HepG2 (cell line): ENCODE measurements around the gene IFI35. TPM values are rescaled to one million over a fixed set of nuclear protein-coding genes. Genes with fewer than 3 reads are reported as not detected.

Experiments used
- EP300 ChIP-seq, 3 experiments: sonication (generic) in 1 of 3; formaldehyde crosslinking in 1 of 3; IDR thresholded peaks; 2 replicates each; pipeline versions ENCODE4 v1.5.1 to v1.6.1; 2011 to 2020; ENCODE audit warnings: low read depth in 2 of 3, low read length in 2 of 3, borderline replicate concordance in 1 of 3, improper control_type of control experiment in 1 of 3, mild to moderate bottlenecking in 1 of 3, missing genetic modification reagents in 1 of 3, moderate library complexity in 1 of 3
- GPN1 ChIP-seq: sonication (generic); formaldehyde crosslinking; IDR thresholded peaks from 2 replicates; pipeline ENCODE4 v1.5.1; 2020; ENCODE audit warnings: missing genetic modification reagents, borderline replicate concordance
- NFE2L2 ChIP-seq: fragments of 150-350 bp; IDR thresholded peaks from 2 replicates; pipeline ENCODE4 v1.6.1; 2014; ENCODE audit warnings: low read length
- NR2F2 ChIP-seq: IDR thresholded peaks from 2 replicates; pipeline ENCODE4 v1.6.1; 2012; ENCODE audit warnings: low read depth, inconsistent platforms, borderline replicate concordance
- POGZ ChIP-seq: sonication (generic); formaldehyde crosslinking; IDR thresholded peaks from 2 replicates; pipeline ENCODE4 v1.4.0; 2020; ENCODE audit warnings: mild to moderate bottlenecking, missing genetic modification reagents
- PRMT3 ChIP-seq: sonication (generic); formaldehyde crosslinking; IDR thresholded peaks from 2 replicates; pipeline ENCODE4 v1.8.1; 2022; ENCODE audit warnings: low read depth, mild to moderate bottlenecking, moderate library complexity, missing genetic modification reagents, borderline replicate concordance
- SMC3 ChIP-seq: IDR thresholded peaks from 2 replicates; pipeline ENCODE4 v1.6.1; 2011; ENCODE audit warnings: low read length, improper control_type of control experiment
- SRSF1 ChIP-seq: fragments of 200-400 bp; formaldehyde crosslinking; optimal IDR thresholded peaks from 2 replicates; pipeline ENCODE3; 2017; ENCODE audit warnings: mild to moderate bottlenecking, low read depth, low read length, moderate library complexity
- SYNCRIP ChIP-seq: fragments of 200-400 bp; formaldehyde crosslinking; IDR thresholded peaks from 2 replicates; pipeline ENCODE4 v1.6.1; 2018; ENCODE audit warnings: mild to moderate bottlenecking, low read depth, low read length; ENCODE audit not compliant: insufficient read depth
- THAP11 ChIP-seq: IDR thresholded peaks from 2 replicates; pipeline ENCODE4 v1.6.1; 2016; ENCODE audit warnings: missing biosample characterization, missing genetic modification reagents
- ZFP36 ChIP-seq: fragments of 150-350 bp; IDR thresholded peaks from 2 replicates; pipeline ENCODE4 v1.6.1; 2018; ENCODE audit warnings: borderline replicate concordance, low read length, low read depth; ENCODE audit not compliant: partially characterized antibody
- ZKSCAN5 ChIP-seq: sonication (generic); formaldehyde crosslinking; IDR thresholded peaks from 2 replicates; pipeline ENCODE4 v1.5.1; 2020; ENCODE audit warnings: mild to moderate bottlenecking, missing genetic modification reagents
- ZNF530 ChIP-seq: sonication (generic); formaldehyde crosslinking; IDR thresholded peaks from 2 replicates; pipeline ENCODE4 v1.5.0; 2020; ENCODE audit warnings: low read depth, mild to moderate bottlenecking, missing genetic modification reagents
- ZNF781 ChIP-seq: sonication (generic); formaldehyde crosslinking; IDR thresholded peaks from 2 replicates; pipeline ENCODE4 v1.5.1; 2020; ENCODE audit warnings: borderline replicate concordance, mild to moderate bottlenecking, missing genetic modification reagents; ENCODE audit errors: not compliant biosample characterization
- ZNF816 ChIP-seq: sonication (generic); formaldehyde crosslinking; IDR thresholded peaks from 2 replicates; pipeline ENCODE4 v1.8.0; 2022; ENCODE audit warnings: missing genetic modification reagents, mild to moderate bottlenecking, borderline replicate concordance
- ZNF878 ChIP-seq: sonication (generic); formaldehyde crosslinking; IDR thresholded peaks from 2 replicates; pipeline ENCODE4 v1.8.1; 2023; ENCODE audit warnings: mild to moderate bottlenecking, missing genetic modification reagents, moderate library complexity
- polyA plus RNA-seq, 8 experiments: library from polyadenylated mRNA; depleted of rRNA in 3 of 8; stranded (reverse) in 7 of 8; unstranded in 1 of 8; fragments of >200 nt; fragmentation: Illumina TruSeq in 4 of 8; extraction: Trizol in 4 of 8; gene quantifications; 2 replicates each; pipeline versions ENCODE4 v1.2.1 to v1.2.3, GENCODE V29; 2011 to 2016; ENCODE audit warnings: low read depth in 4 of 8, missing spikeins in 1 of 8, mixed read lengths in 1 of 8; ENCODE audit not compliant: insufficient read depth in 1 of 8
- total RNA-seq, 5 experiments: library from RNA; depleted of rRNA; stranded (reverse); fragments of >200 nt; fragmentation: Illumina TruSeq; extraction: Trizol; gene quantifications; 2 replicates each; pipeline ENCODE4 v1.2.3, GENCODE V29; 2016; ENCODE audit warnings: low read depth in 1 of 5
- TF ChIP-seq, protein P1 (sequence below): sonication (generic); formaldehyde crosslinking; IDR thresholded peaks from 2 replicates; pipeline ENCODE4 v1.5.0; 2020; ENCODE audit warnings: mild to moderate bottlenecking, missing genetic modification reagents, borderline replicate concordance
- TF ChIP-seq, protein P2 (sequence below): sonication (generic); formaldehyde crosslinking; IDR thresholded peaks from 2 replicates; pipeline ENCODE4 v1.5.0; 2020; ENCODE audit warnings: missing genetic modification reagents, mild to moderate bottlenecking, borderline replicate concordance
- TF ChIP-seq, protein P3 (sequence below): fragments of 450-650 bp; IDR thresholded peaks from 2 replicates; pipeline ENCODE4 v1.6.1; 2017

Gene IFI35
- total and polyA plus RNA-seq, 2 of the 13 experiments (the other 11 are each of a cell fraction or from before 2014, with no cell fraction given) = 28.9 to 38.1 TPM

DNA sequence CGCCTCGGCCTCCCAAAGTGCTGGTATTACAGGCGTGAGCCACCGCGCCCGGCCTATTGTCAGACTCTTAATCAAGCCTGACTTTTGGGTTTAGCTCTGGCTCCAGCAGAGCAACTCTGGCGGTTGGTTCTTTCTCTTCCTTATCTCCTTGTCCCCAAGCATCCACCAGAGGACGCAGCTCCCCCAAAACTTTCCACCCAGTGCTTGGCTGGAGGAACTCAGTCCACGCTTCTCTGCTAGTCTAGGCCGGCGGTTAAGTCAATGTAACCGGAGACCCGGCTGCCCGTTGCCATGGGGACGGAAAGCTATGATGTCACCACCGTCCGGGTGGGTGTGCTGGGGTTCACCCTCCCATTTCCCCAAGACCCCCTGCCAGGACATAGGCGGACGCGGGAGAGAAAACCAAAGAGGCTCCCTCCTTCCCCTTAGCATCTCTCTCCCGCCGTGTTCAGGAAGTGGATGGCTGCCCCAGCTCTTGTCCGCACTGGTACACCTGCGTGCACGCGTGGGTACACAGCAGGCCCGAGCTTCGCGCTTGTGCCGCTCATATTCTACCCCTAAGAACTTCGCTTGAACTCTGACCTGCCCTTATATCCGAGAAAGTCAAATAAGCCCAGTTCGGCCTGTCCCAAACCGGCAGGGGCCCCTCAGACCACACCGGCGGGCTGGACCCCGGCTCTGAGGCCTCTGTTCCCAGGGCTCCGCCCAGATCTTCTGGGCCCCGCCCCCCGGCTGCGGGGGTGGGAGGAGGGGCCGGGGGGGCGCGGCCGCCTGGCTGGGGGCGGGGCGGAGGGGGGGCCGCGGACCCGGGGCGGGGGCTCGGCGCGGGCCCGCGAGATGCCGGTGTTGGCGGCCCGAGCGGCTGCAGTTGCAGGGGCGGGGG, 18.1 kb downstream of the IFI35 start, which contains the start of gene RND2 (continued):
- TF ChIP-seq SYNCRIP (no peak), ZNF530 (CRISPR knock-in tag) (no peak), ZKSCAN5 (CRISPR knock-in tag) (no peak), THAP11 (peak; percentile 70), GPN1 (CRISPR knock-in tag) (no peak), NFE2L2 (no peak), ZNF878 (no peak), ZFP36 (no peak), SRSF1 (no peak), ZNF816 (CRISPR knock-in tag) (no peak), PRMT3 (CRISPR knock-in tag) (no peak), ZNF781 (CRISPR knock-in tag) (peak; percentile 85), POGZ (CRISPR knock-in tag) (no peak), EP300 (IDR thresholded peaks at IDR 0.05; ENCODE audit: low read depth in 2 of 2, low read length in 2 of 2) (peak in 1 of 2 experiments; percentile 54; a peak in 2 of 4 replicates), EP300 (CRISPR knock-in tag; IDR thresholded peaks at IDR 0.05; ENCODE audit: borderline replicate concordance) (no peak; the same call in 1 of the 2 replicates), NR2F2 (no peak), SMC3 (peak; percentile 98)
- TF ChIP-seq, protein P1, sequence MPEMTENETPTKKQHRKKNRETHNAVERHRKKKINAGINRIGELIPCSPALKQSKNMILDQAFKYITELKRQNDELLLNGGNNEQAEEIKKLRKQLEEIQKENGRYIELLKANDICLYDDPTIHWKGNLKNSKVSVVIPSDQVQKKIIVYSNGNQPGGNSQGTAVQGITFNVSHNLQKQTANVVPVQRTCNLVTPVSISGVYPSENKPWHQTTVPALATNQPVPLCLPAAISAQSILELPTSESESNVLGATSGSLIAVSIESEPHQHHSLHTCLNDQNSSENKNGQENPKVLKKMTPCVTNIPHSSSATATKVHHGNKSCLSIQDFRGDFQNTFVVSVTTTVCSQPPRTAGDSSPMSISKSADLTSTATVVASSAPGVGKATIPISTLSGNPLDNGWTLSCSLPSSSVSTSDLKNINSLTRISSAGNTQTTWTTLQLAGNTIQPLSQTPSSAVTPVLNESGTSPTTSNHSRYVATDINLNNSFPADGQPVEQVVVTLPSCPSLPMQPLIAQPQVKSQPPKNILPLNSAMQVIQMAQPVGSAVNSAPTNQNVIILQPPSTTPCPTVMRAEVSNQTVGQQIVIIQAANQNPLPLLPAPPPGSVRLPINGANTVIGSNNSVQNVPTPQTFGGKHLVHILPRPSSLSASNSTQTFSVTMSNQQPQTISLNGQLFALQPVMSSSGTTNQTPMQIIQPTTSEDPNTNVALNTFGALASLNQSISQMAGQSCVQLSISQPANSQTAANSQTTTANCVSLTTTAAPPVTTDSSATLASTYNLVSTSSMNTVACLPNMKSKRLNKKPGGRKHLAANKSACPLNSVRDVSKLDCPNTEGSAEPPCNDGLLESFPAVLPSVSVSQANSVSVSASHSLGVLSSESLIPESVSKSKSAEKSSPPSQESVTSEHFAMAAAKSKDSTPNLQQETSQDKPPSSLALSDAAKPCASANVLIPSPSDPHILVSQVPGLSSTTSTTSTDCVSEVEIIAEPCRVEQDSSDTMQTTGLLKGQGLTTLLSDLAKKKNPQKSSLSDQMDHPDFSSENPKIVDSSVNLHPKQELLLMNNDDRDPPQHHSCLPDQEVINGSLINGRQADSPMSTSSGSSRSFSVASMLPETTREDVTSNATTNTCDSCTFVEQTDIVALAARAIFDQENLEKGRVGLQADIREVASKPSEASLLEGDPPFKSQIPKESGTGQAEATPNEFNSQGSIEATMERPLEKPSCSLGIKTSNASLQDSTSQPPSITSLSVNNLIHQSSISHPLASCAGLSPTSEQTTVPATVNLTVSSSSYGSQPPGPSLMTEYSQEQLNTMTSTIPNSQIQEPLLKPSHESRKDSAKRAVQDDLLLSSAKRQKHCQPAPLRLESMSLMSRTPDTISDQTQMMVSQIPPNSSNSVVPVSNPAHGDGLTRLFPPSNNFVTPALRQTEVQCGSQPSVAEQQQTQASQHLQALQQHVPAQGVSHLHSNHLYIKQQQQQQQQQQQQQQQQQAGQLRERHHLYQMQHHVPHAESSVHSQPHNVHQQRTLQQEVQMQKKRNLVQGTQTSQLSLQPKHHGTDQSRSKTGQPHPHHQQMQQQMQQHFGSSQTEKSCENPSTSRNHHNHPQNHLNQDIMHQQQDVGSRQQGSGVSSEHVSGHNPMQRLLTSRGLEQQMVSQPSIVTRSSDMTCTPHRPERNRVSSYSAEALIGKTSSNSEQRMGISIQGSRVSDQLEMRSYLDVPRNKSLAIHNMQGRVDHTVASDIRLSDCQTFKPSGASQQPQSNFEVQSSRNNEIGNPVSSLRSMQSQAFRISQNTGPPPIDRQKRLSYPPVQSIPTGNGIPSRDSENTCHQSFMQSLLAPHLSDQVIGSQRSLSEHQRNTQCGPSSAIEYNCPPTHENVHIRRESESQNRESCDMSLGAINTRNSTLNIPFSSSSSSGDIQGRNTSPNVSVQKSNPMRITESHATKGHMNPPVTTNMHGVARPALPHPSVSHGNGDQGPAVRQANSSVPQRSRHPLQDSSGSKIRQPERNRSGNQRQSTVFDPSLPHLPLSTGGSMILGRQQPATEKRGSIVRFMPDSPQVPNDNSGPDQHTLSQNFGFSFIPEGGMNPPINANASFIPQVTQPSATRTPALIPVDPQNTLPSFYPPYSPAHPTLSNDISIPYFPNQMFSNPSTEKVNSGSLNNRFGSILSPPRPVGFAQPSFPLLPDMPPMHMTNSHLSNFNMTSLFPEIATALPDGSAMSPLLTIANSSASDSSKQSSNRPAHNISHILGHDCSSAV (CRISPR knock-in tag) = no peak
- TF ChIP-seq, protein P2, sequence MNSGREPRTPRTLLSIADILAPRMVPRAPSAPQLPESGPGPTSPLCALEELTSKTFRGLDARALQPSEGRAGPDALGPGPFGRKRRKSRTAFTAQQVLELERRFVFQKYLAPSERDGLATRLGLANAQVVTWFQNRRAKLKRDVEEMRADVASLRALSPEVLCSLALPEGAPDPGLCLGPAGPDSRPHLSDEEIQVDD (CRISPR knock-in tag) = no peak
- TF ChIP-seq, protein P3, sequence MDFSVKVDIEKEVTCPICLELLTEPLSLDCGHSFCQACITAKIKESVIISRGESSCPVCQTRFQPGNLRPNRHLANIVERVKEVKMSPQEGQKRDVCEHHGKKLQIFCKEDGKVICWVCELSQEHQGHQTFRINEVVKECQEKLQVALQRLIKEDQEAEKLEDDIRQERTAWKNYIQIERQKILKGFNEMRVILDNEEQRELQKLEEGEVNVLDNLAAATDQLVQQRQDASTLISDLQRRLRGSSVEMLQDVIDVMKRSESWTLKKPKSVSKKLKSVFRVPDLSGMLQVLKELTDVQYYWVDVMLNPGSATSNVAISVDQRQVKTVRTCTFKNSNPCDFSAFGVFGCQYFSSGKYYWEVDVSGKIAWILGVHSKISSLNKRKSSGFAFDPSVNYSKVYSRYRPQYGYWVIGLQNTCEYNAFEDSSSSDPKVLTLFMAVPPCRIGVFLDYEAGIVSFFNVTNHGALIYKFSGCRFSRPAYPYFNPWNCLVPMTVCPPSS = no peak
